ENCODE results near the gene STAMBPL1.

DNA sequence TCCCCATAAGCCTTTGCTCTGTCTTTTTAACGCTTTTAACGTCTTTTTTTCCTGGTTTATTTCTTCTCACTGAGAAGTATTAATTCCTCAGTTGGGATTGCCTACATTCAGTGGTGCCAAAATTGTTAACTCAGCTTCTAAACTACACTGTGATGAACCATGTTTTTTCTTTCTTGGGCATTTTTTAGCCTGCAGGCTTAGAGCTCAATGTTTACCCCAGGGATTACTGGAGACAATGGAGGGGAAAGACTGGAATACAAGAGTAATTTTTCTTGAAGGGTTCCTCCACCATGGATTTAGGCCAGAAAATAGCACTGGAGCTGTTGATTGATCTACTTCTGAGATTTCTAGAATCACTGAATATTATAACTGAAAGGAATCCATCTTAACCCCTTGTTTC lies 19.8 kb downstream of the STAMBPL1 start:
- TF ChIP-seq, protein P1, sequence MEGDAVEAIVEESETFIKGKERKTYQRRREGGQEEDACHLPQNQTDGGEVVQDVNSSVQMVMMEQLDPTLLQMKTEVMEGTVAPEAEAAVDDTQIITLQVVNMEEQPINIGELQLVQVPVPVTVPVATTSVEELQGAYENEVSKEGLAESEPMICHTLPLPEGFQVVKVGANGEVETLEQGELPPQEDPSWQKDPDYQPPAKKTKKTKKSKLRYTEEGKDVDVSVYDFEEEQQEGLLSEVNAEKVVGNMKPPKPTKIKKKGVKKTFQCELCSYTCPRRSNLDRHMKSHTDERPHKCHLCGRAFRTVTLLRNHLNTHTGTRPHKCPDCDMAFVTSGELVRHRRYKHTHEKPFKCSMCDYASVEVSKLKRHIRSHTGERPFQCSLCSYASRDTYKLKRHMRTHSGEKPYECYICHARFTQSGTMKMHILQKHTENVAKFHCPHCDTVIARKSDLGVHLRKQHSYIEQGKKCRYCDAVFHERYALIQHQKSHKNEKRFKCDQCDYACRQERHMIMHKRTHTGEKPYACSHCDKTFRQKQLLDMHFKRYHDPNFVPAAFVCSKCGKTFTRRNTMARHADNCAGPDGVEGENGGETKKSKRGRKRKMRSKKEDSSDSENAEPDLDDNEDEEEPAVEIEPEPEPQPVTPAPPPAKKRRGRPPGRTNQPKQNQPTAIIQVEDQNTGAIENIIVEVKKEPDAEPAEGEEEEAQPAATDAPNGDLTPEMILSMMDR (IDR thresholded peaks at IDR 0.05; ENCODE audit: poor library complexity): no peak
- TF ChIP-seq EZH2phosphoT487 (IDR thresholded peaks at IDR 0.05; ENCODE audit: low read depth, severe bottlenecking, unreplicated experiment) (no peak), EZH2 (IDR thresholded peaks at IDR 0.05; ENCODE audit: borderline replicate concordance) (no peak)
